Kidney (tissue), 14 donors: ENCODE measurements around the gene EMC6. TPM values are rescaled to one million over a fixed set of nuclear protein-coding genes. Genes with fewer than 3 reads are reported as not detected.

Source experiments
- DNase-seq, 5 donors: peaks; one replicate each; pipeline ENCODE4 v3.0.0-alpha.2; 2013 to 2020
- FAIRE-seq: peaks from 2 replicates; lab custom pipeline; 2012; peaks lifted over from hg19 to GRCh38; lab: Jason Lieb, UNC
- H3K27ac ChIP-seq, 2 donors: one replicate each; pipeline ENCODE4 v1.7.0; 2013; ENCODE audit warnings: low read depth in 2 of 2, low read length in 2 of 2, inconsistent platforms in 1 of 2
- H3K27me3 ChIP-seq: one replicate; pipeline ENCODE4 v1.7.1; 2013; ENCODE audit warnings: low read length, inconsistent platforms; ENCODE audit not compliant: control insufficient read depth, insufficient read depth
- H3K36me3 ChIP-seq, 3 donors: one replicate each; pipeline versions ENCODE4 v1.7.0 to v1.7.1; 2013; ENCODE audit warnings: low read length in 3 of 3, control low read depth in 1 of 3, inconsistent platforms in 1 of 3; ENCODE audit not compliant: insufficient read depth in 3 of 3, control insufficient read depth in 2 of 3
- H3K4me1 ChIP-seq, 3 donors: one replicate each; pipeline versions ENCODE4 v1.7.0 to v1.7.1; 2013; ENCODE audit warnings: low read length in 3 of 3, inconsistent platforms in 1 of 3, low read depth in 1 of 3; ENCODE audit not compliant: control insufficient read depth in 2 of 3, insufficient read depth in 2 of 3
- H3K4me3 ChIP-seq, 3 donors: one replicate each; pipeline versions ENCODE4 v1.7.0 to v1.8.1; 2013; ENCODE audit warnings: low read length in 3 of 3, control low read depth in 1 of 3, inconsistent platforms in 1 of 3
- H3K9ac ChIP-seq, 3 donors: one replicate each; pipeline versions ENCODE4 v1.7.0 to v1.7.1; 2013; ENCODE audit warnings: low read length in 3 of 3, control low read depth in 1 of 3, inconsistent platforms in 1 of 3
- H3K9me3 ChIP-seq, 3 donors: one replicate each; pipeline versions ENCODE4 v1.7.0 to v1.7.1; 2013; ENCODE audit warnings: low read length in 3 of 3, control low read depth in 1 of 3, inconsistent platforms in 1 of 3; ENCODE audit not compliant: control insufficient read depth in 2 of 3, insufficient read depth in 1 of 3
- intact Hi-C: fragments of 100-400 bp; cut with DNase I; formaldehyde crosslinking; loops from one replicate; pipeline ENCODE4 v1.11.1; 2022
- polyA plus RNA-seq: library from polyadenylated mRNA; stranded (reverse); fragments of 350-450 nt; fragmentation: Illumina TruSeq; extraction: RNeasy Lipid Tissue Mini Kit (QIAGEN cat#74804); gene quantifications from one replicate; pipeline ENCODE4 v1.2.3, GENCODE V29; 2014; ENCODE audit warnings: low read depth, low replicate concordance; ENCODE audit not compliant: insufficient read depth
- total RNA-seq: library from RNA; stranded (reverse); fragmentation: NEBNext Ultra II Directional; extraction: Animal tissue kit (Norgen Biotek cat#: 25700); gene quantifications from one replicate; pipeline ENCODE4 v1.2.1, GENCODE V29; 2021
- TF ChIP-seq, protein P1 (sequence below): IDR thresholded peaks from 3 replicates; pipeline ENCODE4 v1.5.1; 2012; ENCODE audit warnings: mild to moderate bottlenecking, moderate library complexity, borderline replicate concordance; ENCODE audit not compliant: insufficient read depth; ENCODE audit errors: extremely low read depth
- donor health status: control.
- donor health status: control.
- donor health status: control.
- donor health status: control.
- donor health status: control.
- donor health status: DM: yes; HTN: yes; CAD: no.
- donor health status: Normal renal cell carcinoma (clear cell type).

EMC6 gene
- total and polyA plus RNA-seq, 2 donors from 2014 or later = 25.6 to 77.1 TPM

DNA sequence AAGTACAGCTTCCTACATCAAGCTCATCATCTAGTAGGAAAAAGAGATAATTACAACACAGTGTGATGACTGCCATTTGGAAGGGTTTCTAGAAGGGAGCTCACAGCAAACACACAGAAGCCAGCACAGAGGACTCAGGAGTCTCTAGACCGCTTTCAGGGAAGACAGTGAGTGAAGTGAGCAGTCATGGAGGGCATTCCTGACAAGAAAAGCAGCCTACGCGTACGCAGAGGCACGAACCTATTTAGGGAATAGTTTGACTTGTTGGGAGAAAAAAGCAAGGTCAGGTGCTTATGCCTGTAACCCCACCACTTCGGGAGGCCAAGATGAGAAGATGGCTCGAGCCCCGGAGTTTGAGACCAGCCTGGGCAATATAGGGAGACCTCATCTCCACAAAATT is 46.7 kb downstream of the EMC6 start:
- TF ChIP-seq, protein P1, sequence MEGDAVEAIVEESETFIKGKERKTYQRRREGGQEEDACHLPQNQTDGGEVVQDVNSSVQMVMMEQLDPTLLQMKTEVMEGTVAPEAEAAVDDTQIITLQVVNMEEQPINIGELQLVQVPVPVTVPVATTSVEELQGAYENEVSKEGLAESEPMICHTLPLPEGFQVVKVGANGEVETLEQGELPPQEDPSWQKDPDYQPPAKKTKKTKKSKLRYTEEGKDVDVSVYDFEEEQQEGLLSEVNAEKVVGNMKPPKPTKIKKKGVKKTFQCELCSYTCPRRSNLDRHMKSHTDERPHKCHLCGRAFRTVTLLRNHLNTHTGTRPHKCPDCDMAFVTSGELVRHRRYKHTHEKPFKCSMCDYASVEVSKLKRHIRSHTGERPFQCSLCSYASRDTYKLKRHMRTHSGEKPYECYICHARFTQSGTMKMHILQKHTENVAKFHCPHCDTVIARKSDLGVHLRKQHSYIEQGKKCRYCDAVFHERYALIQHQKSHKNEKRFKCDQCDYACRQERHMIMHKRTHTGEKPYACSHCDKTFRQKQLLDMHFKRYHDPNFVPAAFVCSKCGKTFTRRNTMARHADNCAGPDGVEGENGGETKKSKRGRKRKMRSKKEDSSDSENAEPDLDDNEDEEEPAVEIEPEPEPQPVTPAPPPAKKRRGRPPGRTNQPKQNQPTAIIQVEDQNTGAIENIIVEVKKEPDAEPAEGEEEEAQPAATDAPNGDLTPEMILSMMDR = no peak
- peaks cover 2 to 30% (median 13%) of the 10 kb centered on the region in 3 donors for H3K36me3 ChIP-seq
- DNase-seq (no peak), FAIRE-seq (no peak)
- H3K27me3 ChIP-seq = no peaks in the 10 kb centered on the region
- H3K27ac ChIP-seq = no peak overlapping the region
- no peaks in the 10 kb centered on the region for H3K9me3 ChIP-seq
- H3K9ac ChIP-seq = no peak overlapping the region
- intact Hi-C loops = no loop called here
- no peak overlapping the region for H3K4me3 ChIP-seq
- no peaks in the 10 kb centered on the region for H3K4me1 ChIP-seq

DNA sequence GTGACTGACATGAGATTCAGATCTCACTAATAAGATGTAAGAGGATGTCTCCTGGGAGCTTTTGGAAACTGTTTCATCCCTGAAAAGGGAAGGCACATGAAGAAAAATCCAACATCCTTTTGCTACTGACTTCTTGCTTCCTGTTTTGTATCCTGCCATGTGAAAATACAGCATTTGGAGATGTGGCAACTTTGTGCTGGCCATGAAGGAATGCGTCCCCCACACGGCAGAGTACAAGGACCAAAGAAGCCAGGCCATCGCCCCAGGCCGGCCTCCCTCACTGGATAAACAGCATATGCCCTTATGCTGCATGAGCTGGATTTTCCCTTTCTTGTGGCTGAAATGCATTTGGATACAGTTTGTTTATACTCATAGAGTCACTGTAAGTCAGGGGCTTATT is 49.6 kb downstream of the EMC6 start:
- Histone ChIP-seq H3K9me3 (no peaks in the 10 kb centered on the region), H3K4me1 (peaks cover 0 to 7% (median 6%) of the 10 kb centered on the region in 3 donors), H3K27me3 (no peaks in the 10 kb centered on the region), H3K27ac (no peak overlapping the region), H3K4me3 (no peak overlapping the region), H3K9ac (no peak overlapping the region), H3K36me3 (peaks cover 0 to 30% (median 13%) of the 10 kb centered on the region in 3 donors)
- FAIRE-seq = no peak
- TF ChIP-seq, protein P1 = no peak
- no peak for DNase-seq
- intact Hi-C loops = no loop called here

DNA sequence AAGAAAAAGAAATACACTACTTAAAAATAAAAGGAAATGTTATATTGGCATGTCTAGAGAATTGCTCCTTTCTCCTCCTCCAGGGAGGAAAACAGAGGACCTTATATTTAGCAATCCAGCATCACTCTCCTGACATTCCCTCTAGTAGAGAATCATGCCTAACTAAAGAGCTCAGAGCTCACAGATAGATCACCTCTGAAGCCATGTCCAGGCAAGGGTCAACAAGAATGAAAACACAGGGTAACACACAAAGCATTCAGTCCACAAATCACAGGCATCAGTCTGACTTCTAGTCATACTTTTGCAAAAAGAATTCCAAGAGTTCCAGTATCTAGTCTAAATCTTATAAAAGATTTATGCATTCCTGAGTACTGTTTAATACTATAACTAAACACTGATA is 50.7 kb downstream of the EMC6 start:
- Histone ChIP-seq H3K27ac (no peak overlapping the region), H3K36me3 (peaks cover 0 to 30% (median 13%) of the 10 kb centered on the region in 3 donors), H3K4me3 (no peak overlapping the region), H3K9me3 (no peaks in the 10 kb centered on the region), H3K9ac (no peak overlapping the region), H3K4me1 (peaks cover 0 to 8% (median 7%) of the 10 kb centered on the region in 3 donors), H3K27me3 (no peaks in the 10 kb centered on the region)
- TF ChIP-seq, protein P1 = no peak
- FAIRE-seq (no peak), DNase-seq (no peak)
- intact Hi-C loops = no loop called here

Other genes starting within 250 kb of the EMC6 start
- not detected for gene OR1E2, start 235.0 kb upstream of the EMC6 start, total RNA-seq
- gene OR1E2, start 235.0 kb upstream of the EMC6 start, polyA plus RNA-seq = not detected
- 0.31 TPM for gene SPATA22, start 197.0 kb upstream of the EMC6 start, total RNA-seq
- not detected for gene SPATA22, start 197.0 kb upstream of the EMC6 start, polyA plus RNA-seq
- 5.1 TPM for gene ASPA, start 192.8 kb upstream of the EMC6 start, total RNA-seq
- gene ASPA, start 192.8 kb upstream of the EMC6 start, polyA plus RNA-seq = 24.2 TPM
- 1.2 TPM for gene TRPV3, start 111.0 kb upstream of the EMC6 start, total RNA-seq
- gene TRPV3, start 111.0 kb upstream of the EMC6 start, polyA plus RNA-seq = 0.13 TPM
- 4.2 TPM for gene TRPV1, start 59.4 kb upstream of the EMC6 start, total RNA-seq
- gene TRPV1, start 59.4 kb upstream of the EMC6 start, polyA plus RNA-seq = 4.7 TPM
- 17.5 TPM for gene SHPK, start 32.6 kb upstream of the EMC6 start, total RNA-seq
- 9.2 TPM for gene SHPK, start 32.6 kb upstream of the EMC6 start, polyA plus RNA-seq
- 15.7 TPM for gene CTNS, start 32.1 kb upstream of the EMC6 start, total RNA-seq
- 11.9 TPM for gene CTNS, start 32.1 kb upstream of the EMC6 start, polyA plus RNA-seq
- 158 TPM for gene TAX1BP3, start 234 bp upstream of the EMC6 start, total RNA-seq
- 128 TPM for gene TAX1BP3, start 234 bp upstream of the EMC6 start, polyA plus RNA-seq
- gene P2RX5, start 27.3 kb downstream of the EMC6 start, total RNA-seq = 8.4 TPM
- not detected for gene P2RX5, start 27.3 kb downstream of the EMC6 start, polyA plus RNA-seq
- 0.38 TPM for gene HASPIN, start 55.1 kb downstream of the EMC6 start, total RNA-seq
- gene HASPIN, start 55.1 kb downstream of the EMC6 start, polyA plus RNA-seq = not detected
- gene ITGAE, start 132.4 kb downstream of the EMC6 start, total RNA-seq = 16.5 TPM
- gene ITGAE, start 132.4 kb downstream of the EMC6 start, polyA plus RNA-seq = 46.3 TPM
- 41.5 TPM for gene NCBP3, start 177.4 kb downstream of the EMC6 start, total RNA-seq
- gene NCBP3, start 177.4 kb downstream of the EMC6 start, polyA plus RNA-seq = 14.5 TPM
- gene CAMKK1, start 224.2 kb downstream of the EMC6 start, total RNA-seq = 6.0 TPM
- gene CAMKK1, start 224.2 kb downstream of the EMC6 start, polyA plus RNA-seq = 2.6 TPM
- gene P2RX1, start 247.7 kb downstream of the EMC6 start, total RNA-seq = 11.2 TPM
- 3.1 TPM for gene P2RX1, start 247.7 kb downstream of the EMC6 start, polyA plus RNA-seq